Measurements from ENCODE around the gene RALGAPA2. TPM values are rescaled to one million over a fixed set of nuclear protein-coding genes. Genes with fewer than 3 reads are reported as not detected.

RALGAPA2 gene
- total and polyA plus RNA-seq, 3 donors from 2014 or later: 26.9 to 61.5 (median 59.2) TPM

DNA sequence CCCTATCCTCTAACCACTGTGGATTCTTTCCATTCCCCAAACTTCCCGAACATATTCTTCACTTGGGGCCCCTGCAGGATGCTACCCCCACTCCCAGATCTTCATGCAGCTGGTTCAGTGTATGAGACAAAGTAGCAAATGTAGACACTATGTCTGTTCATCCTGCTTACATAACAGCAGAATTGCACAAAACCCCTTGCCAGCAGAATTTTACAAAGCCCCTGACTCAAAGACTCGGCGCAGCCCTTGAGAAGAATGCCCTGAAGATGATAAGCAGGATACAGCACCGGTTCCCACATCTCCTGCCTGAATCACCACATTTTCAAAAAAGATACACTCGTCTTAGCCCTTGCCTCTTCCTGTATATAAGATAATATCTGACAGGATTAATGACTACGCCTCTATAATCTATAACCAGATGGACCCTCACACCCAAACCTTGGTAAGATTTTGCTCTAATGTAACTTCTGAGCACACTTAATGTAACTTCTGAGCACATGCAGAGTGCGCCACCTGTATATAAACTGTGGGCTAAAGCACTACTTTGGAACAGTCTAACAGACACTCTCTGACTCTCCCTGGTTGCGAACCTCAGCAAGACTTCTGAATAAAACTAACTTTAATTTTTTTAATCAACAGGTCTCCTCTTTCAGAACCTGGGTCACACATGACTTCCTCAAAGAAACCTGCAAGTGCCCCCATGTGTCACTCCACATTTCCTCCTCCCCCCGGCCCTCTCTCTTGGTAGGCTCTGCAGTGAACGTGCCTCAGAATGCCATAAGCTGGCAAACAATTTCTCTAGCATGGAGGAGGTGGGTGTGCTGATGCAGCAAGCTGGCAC lies 28.7 kb downstream of the RALGAPA2 start:
- TF ChIP-seq POLR2A (IDR thresholded peaks at IDR 0.05) (no peak), CTCF (IDR thresholded peaks at IDR 0.05) (no peak)
- WGBS, 2 donors: 61 to 84% methylated on average over 10 of the region's 10 CpGs
- intact Hi-C loops (cut with DNase I; ENCODE audit: low total_unique reads): no loop called here
- Histone ChIP-seq H3K27me3 (no peaks in the 10 kb centered on the region), H3K36me3 (ENCODE audit: low read depth, missing control alignments) (no peaks in the 10 kb centered on the region), H3K4me1 (peaks cover 25% of the 10 kb centered on the region), H3K9me3 (no peaks in the 10 kb centered on the region), H3K27ac (peak overlapping the region; percentile 13 to 32), H3K4me3 (no peak overlapping the region)
- peak; percentile 53 for DNase-seq

GRCh38 chr20:20683020-20683419 lies 29.4 kb downstream of the RALGAPA2 start:
- H3K4me3 ChIP-seq: no peak overlapping the region
- no peaks in the 10 kb centered on the region for H3K27me3 ChIP-seq
- TF ChIP-seq POLR2A (IDR thresholded peaks at IDR 0.05) (no peak), CTCF (IDR thresholded peaks at IDR 0.05) (no peak)
- peaks cover 25% of the 10 kb centered on the region for H3K4me1 ChIP-seq
- intact Hi-C loops (cut with DNase I; ENCODE audit: low total_unique reads): no loop called here
- WGBS, 2 donors: 64 to 94% methylated on average over 9 of the region's 9 CpGs
- no peak for DNase-seq
- peak overlapping the region; percentile 13 to 32 for H3K27ac ChIP-seq
- H3K9me3 ChIP-seq: no peaks in the 10 kb centered on the region
- H3K36me3 ChIP-seq (ENCODE audit: low read depth, missing control alignments): no peaks in the 10 kb centered on the region

- peaks cover 25% of the 10 kb centered on the region for H3K4me1 ChIP-seq
- H3K9me3 ChIP-seq: no peaks in the 10 kb centered on the region
- TF ChIP-seq POLR2A (IDR thresholded peaks at IDR 0.05): no peak
- no peak for TF ChIP-seq CTCF (IDR thresholded peaks at IDR 0.05)
- WGBS, 2 donors: 55 to 62% methylated on average over 7 of the region's 7 CpGs
- H3K27me3 ChIP-seq: no peaks in the 10 kb centered on the region
- H3K27ac ChIP-seq: no peak overlapping the region
- DNase-seq: no peak
- H3K4me3 ChIP-seq: no peak overlapping the region
- intact Hi-C loops (cut with DNase I; ENCODE audit: low total_unique reads): no loop called here
- no peaks in the 10 kb centered on the region for H3K36me3 ChIP-seq (ENCODE audit: low read depth, missing control alignments)
Measured at GRCh38 chr20:20680991-20681508, 31.4 kb downstream of the RALGAPA2 start.

DNA sequence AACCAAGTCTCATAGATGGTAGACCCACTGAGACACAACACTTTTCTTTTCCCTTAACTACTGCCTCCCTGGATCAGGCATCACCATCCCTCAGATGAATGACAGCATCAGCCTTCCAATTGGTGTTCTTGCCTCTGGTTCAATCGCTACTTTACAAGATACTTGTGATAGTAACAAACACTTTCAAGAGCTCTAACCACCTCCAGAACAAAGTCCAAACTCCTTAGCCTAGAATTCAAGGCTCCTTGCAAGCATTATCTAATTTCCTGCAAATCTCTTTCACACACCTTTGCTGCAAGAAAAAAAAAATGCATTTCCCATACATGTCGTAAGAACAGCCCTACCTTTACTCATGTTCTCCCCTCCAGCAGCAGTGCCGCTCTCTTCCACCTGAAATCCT lies 33.1 kb downstream of the RALGAPA2 start:
- WGBS, 2 donors: 89 to 94% methylated on average over 3 of the region's 3 CpGs
- Histone ChIP-seq H3K4me3 (no peak overlapping the region), H3K36me3 (ENCODE audit: low read depth, missing control alignments) (no peaks in the 10 kb centered on the region), H3K4me1 (peaks cover 23% of the 10 kb centered on the region), H3K27me3 (no peaks in the 10 kb centered on the region), H3K9me3 (no peaks in the 10 kb centered on the region), H3K27ac (no peak overlapping the region)
- no peak for DNase-seq
- TF ChIP-seq CTCF (IDR thresholded peaks at IDR 0.05): no peak
- TF ChIP-seq POLR2A (IDR thresholded peaks at IDR 0.05): no peak
- intact Hi-C loops (cut with DNase I; ENCODE audit: low total_unique reads): no loop called here

Data from testis (tissue), 3 donors.